Measurements from ENCODE around the gene PANX1.

PANX1 gene

GRCh38 chr11:94181943-94182342 lies 53.3 kb downstream of the PANX1 start:
- ChIA-PET POLR2A (no interaction called here), CTCF (interaction anchor here (0.7 to 7.3 kb wide), 9 partner anchors 9 to 323 kb away, joined by 3 to 141 read pairs (median 41); no protein-coding TSS in a partner anchor)
- DNase-seq (ENCODE audit: low read depth, low spot score), result no peak
- no peak for TF ChIP-seq CTCF (IDR thresholded peaks at IDR 0.05; ENCODE audit: insufficient read depth, low read length, missing control alignments)
- no peak overlapping the region for H3K4me3 ChIP-seq (ENCODE audit: low read depth, low read length)

- H3K4me3 ChIP-seq (ENCODE audit: low read depth, low read length), result no peak overlapping the region
- no peak for DNase-seq (ENCODE audit: low read depth, low spot score)
- TF ChIP-seq CTCF (IDR thresholded peaks at IDR 0.05; ENCODE audit: insufficient read depth, low read length, missing control alignments), result no peak
- POLR2A ChIA-PET, result no interaction called here
- CTCF ChIA-PET, result interaction anchor here (0.7 to 7.3 kb wide), 44 partner anchors 10 to 420 kb away, joined by 3 to 141 read pairs (median 6); partner anchors contain the start of gene PANX1
Measured at GRCh38 chr11:94183251-94183885, 54.7 kb downstream of the PANX1 start.

GRCh38 chr11:94183886-94184264 lies 55.2 kb downstream of the PANX1 start:
- H3K4me3 ChIP-seq (ENCODE audit: low read depth, low read length), result no peak overlapping the region
- ChIA-PET POLR2A (interaction anchor here (0.7 kb wide), 1 partner anchor 217 kb away, joined by 3 read pairs; the partner anchor contains the start of gene GPR83), CTCF (interaction anchor here (0.6 to 7.3 kb wide), 46 partner anchors 11 to 419 kb away, joined by 3 to 141 read pairs (median 6); partner anchors contain the start of genes IZUMO1R and PANX1)
- TF ChIP-seq CTCF (IDR thresholded peaks at IDR 0.05; ENCODE audit: insufficient read depth, low read length, missing control alignments), result peak; percentile 86
- DNase-seq (ENCODE audit: low read depth, low spot score), result no peak

DNA sequence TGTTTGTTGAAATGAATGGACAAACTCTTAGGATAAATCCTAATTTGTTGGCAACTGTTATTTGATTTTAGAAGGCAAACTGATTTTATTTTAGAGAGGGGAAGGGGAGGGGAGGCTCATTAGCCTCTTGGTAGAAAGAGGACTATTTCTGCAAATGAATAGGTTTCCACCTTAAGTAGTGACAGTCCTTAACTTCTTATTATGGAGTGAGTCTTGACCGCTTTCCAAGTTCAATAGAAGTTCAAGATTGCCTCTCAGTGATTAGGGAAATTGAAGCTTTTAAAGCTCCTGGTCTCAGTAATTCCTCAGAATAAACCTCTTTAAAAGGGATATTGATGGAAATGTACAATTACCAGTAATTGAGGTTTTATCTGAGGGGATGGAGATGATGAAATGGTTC lies 55.7 kb downstream of the PANX1 start:
- no peak for DNase-seq (ENCODE audit: low read depth, low spot score)
- POLR2A ChIA-PET, result interaction anchor here (0.7 to 0.9 kb wide), 2 partner anchors 56 to 217 kb away, joined by 3 to 5 read pairs; partner anchors contain the start of genes GPR83 and PANX1
- no peak overlapping the region for H3K4me3 ChIP-seq (ENCODE audit: low read depth, low read length)
- no peak for TF ChIP-seq CTCF (IDR thresholded peaks at IDR 0.05; ENCODE audit: insufficient read depth, low read length, missing control alignments)
- CTCF ChIA-PET, result interaction anchor here (0.6 to 7.3 kb wide), 43 partner anchors 10 to 419 kb away, joined by 3 to 141 read pairs (median 7); partner anchors contain the start of genes IZUMO1R and PANX1

DNA sequence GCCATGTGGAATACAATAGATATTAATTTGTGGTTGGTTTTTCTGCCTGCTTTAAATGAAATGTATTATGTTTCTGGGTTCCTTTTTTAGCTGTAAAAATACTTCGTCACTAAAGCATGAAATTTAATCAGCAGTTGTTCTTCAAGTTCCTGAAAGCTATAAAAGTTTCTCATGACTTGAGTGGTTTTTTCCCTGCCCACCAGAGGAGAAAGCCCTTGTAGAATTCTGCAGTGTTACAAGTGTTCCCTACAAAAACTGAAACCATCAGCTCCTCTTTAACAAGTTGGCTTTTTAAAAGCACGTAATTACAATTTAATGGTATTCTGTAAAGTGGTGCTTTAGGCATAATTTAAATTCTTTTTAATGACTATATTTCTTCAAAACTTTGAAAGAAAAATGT lies 56.2 kb downstream of the PANX1 start:
- no peak for TF ChIP-seq CTCF (IDR thresholded peaks at IDR 0.05; ENCODE audit: insufficient read depth, low read length, missing control alignments)
- no peak for DNase-seq (ENCODE audit: low read depth, low spot score)
- ChIA-PET CTCF (interaction anchor here (1.0 to 7.3 kb wide), 26 partner anchors 10 to 415 kb away, joined by 3 to 141 read pairs (median 8); no protein-coding TSS in a partner anchor), POLR2A (interaction anchor here (0.9 to 1.8 kb wide), 3 partner anchors 9 to 56 kb away, joined by 3 to 8 read pairs (median 5); partner anchors contain the start of gene PANX1)
- no peak overlapping the region for H3K4me3 ChIP-seq (ENCODE audit: low read depth, low read length)

- ChIA-PET CTCF (interaction anchor here (0.7 to 7.3 kb wide), 17 partner anchors 9 to 418 kb away, joined by 3 to 141 read pairs (median 14); no protein-coding TSS in a partner anchor), POLR2A (interaction anchor here (0.9 to 1.8 kb wide), 3 partner anchors 10 to 57 kb away, joined by 3 to 8 read pairs (median 5); partner anchors contain the start of gene PANX1)
- no peak overlapping the region for H3K4me3 ChIP-seq (ENCODE audit: low read depth, low read length)
- TF ChIP-seq CTCF (IDR thresholded peaks at IDR 0.05; ENCODE audit: insufficient read depth, low read length, missing control alignments), result no peak
- peak; percentile 92 for DNase-seq (ENCODE audit: low read depth, low spot score)
Measured at GRCh38 chr11:94185416-94186084, 56.9 kb downstream of the PANX1 start.
